Mucosa of rectum (tissue), 2 donors: Measurements from ENCODE around the gene PXN.
"Not testable (repeated sequence)": the region's sequence is repeated elsewhere in the genome, so short reads cannot be mapped to it uniquely, and the experiment has no call there.

Source experiments
- H3K27ac ChIP-seq, 2 donors: one replicate each; pipeline ENCODE4 v1.7.0; 2013; ENCODE audit warnings: inconsistent platforms in 2 of 2, low read depth in 2 of 2, low read length in 2 of 2
- H3K27me3 ChIP-seq, 2 donors: one replicate each; pipeline ENCODE4 v1.7.0; 2013; ENCODE audit warnings: low read length in 2 of 2; ENCODE audit not compliant: control insufficient read depth in 2 of 2, insufficient read depth in 2 of 2
- H3K36me3 ChIP-seq, 2 donors: one replicate each; pipeline ENCODE4 v1.7.0; 2013; ENCODE audit warnings: low read length in 2 of 2; ENCODE audit not compliant: control insufficient read depth in 2 of 2, insufficient read depth in 2 of 2
- H3K4me1 ChIP-seq, 2 donors: one replicate each; pipeline ENCODE4 v1.7.0; 2013; ENCODE audit warnings: low read length in 2 of 2, mild to moderate bottlenecking in 1 of 2; ENCODE audit not compliant: control insufficient read depth in 2 of 2, insufficient read depth in 2 of 2
- H3K4me3 ChIP-seq, 2 donors: one replicate each; pipeline ENCODE4 v1.7.0; 2013; ENCODE audit warnings: low read length in 2 of 2
- H3K9ac ChIP-seq, 2 donors: one replicate each; pipeline ENCODE4 v1.7.0; 2013; ENCODE audit warnings: low read length in 2 of 2, low read depth in 1 of 2, mild to moderate bottlenecking in 1 of 2
- H3K9me3 ChIP-seq, 2 donors: one replicate each; pipeline ENCODE4 v1.7.0; 2013; ENCODE audit warnings: low read length in 2 of 2; ENCODE audit not compliant: control insufficient read depth in 2 of 2
- donor health status: healthy.
- donor health status: Normal muscosa, but diverticular disease.

The PXN gene

GRCh38 chr12:120196363-120196762 lies 69.2 kb downstream of the PXN start:
- Histone ChIP-seq H3K27me3 (no peaks in the 10 kb centered on the region), H3K36me3 (peaks cover 25 to 31% of the 10 kb centered on the region in 2 donors), H3K4me1 (peaks cover 23 to 28% of the 10 kb centered on the region in 2 donors), H3K9ac (no peak overlapping the region), H3K27ac (no peak overlapping the region), H3K4me3 (no peak overlapping the region), H3K9me3 (no peaks in the 10 kb centered on the region)

- H3K27me3 ChIP-seq: no peaks in the 10 kb centered on the region
- H3K4me3 ChIP-seq: peak within 1 kb of the TSS; percentile 85 to 98
- peak within 1 kb of the TSS; percentile 86 to 90 for H3K27ac ChIP-seq
- peaks cover 30 to 46% of the 10 kb centered on the region in 2 donors for H3K36me3 ChIP-seq
- no peaks in the 10 kb centered on the region for H3K9me3 ChIP-seq
- H3K4me1 ChIP-seq: peaks cover 20 to 22% of the 10 kb centered on the region in 2 donors
- H3K9ac ChIP-seq: peak within 1 kb of the TSS; percentile 81 to 88
These were observed 70.8 kb downstream of the PXN start, which contains the start of gene GCN1 for GRCh38 chr12:120194534-120195395. GCN1 (minus strand) TSS chr12:120194715; CDS start chr12:120194697, 18 bp downstream.

DNA sequence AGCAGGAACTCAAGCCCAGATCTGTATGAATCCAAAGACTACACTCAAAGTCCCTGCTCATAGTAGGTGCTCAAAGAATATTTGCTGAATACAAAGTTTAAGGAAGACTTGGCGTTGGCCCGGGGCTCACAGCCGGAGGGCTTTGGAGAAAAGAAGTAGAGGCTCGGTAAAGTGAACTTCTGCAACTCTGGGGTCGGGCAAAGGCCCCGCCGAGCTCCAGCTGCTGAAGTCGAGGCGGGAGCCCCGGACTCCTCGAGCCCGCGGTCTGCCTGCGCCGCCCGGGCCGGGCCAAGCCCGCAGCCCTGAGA lies 71.3 kb downstream of the PXN start:
- peaks cover 14 to 17% of the 10 kb centered on the region in 2 donors for H3K4me1 ChIP-seq
- peak overlapping the region; percentile 86 to 90 for H3K27ac ChIP-seq
- H3K4me3 ChIP-seq: peak overlapping the region; percentile 85 to 98
- peaks cover 31 to 45% of the 10 kb centered on the region in 2 donors for H3K36me3 ChIP-seq
- peak overlapping the region; percentile 81 to 88 for H3K9ac ChIP-seq
- no peaks in the 10 kb centered on the region for H3K27me3 ChIP-seq
- no peaks in the 10 kb centered on the region for H3K9me3 ChIP-seq

DNA sequence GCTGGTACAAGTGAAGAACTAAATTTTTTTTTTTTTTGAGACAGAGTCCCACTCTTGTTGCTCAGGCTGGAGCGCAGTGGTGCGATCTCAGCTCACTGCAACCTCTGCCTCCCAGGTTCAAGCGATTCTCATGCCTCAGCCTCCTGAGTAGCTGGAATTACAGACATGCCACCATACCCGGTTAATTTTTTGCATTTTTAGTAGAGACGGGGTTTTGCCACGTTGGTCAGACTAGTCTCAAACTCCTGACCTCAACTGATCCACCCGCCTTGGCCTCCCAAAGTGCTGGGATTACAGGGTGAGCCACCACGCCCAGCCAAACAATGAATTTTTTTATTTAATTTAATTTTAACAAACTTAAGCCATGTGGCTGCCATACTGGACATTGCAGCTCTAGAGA lies 72.2 kb downstream of the PXN start:
- Histone ChIP-seq H3K4me3 (peak overlapping the region in 1 of 2 donors; percentile 85), H3K36me3 (peaks cover 26 to 38% of the 10 kb centered on the region in 2 donors), H3K4me1 (peaks cover 10 to 13% of the 10 kb centered on the region in 2 donors)
- not testable (repeated sequence) for H3K27ac ChIP-seq, H3K27me3 ChIP-seq, H3K9ac ChIP-seq, H3K9me3 ChIP-seq

GRCh38 chr12:120190985-120191480 lies 74.5 kb downstream of the PXN start:
- peaks cover 29 to 43% of the 10 kb centered on the region in 2 donors for H3K36me3 ChIP-seq
- no peak overlapping the region for H3K27ac ChIP-seq
- H3K9ac ChIP-seq: no peak overlapping the region
- H3K4me1 ChIP-seq: peaks cover 10 to 13% of the 10 kb centered on the region in 2 donors
- no peaks in the 10 kb centered on the region for H3K9me3 ChIP-seq
- no peak overlapping the region for H3K4me3 ChIP-seq
- H3K27me3 ChIP-seq: no peaks in the 10 kb centered on the region

DNA sequence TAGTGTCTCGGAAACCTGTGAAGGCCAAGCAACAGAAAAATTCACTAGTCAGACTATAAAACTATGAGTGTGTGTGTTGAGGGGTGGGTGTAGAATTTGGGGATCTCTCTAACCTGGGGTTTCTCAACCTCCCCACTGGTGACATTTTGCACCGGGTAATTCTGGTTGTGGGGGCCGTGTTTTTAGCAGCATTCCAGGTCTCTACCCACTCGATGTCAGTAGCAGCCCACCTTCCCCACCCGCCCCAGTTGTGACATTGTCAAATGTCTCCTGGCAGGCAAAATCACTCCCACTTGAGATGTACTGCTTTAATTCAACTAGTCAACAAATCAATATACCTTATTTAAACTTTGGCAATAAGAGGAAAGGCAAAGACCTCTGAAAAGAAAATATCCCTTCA lies 75.1 kb downstream of the PXN start:
- peaks cover 34 to 48% of the 10 kb centered on the region in 2 donors for H3K36me3 ChIP-seq

GRCh38 chr12:120186654-120187053 lies 78.9 kb downstream of the PXN start:
- H3K27ac ChIP-seq: no peak overlapping the region
- no peak overlapping the region for H3K9ac ChIP-seq
- no peaks in the 10 kb centered on the region for H3K9me3 ChIP-seq
- H3K27me3 ChIP-seq: no peaks in the 10 kb centered on the region
- peaks cover 66 to 81% of the 10 kb centered on the region in 2 donors for H3K36me3 ChIP-seq
- H3K4me1 ChIP-seq: no peaks in the 10 kb centered on the region
- H3K4me3 ChIP-seq: no peak overlapping the region

More for the DNA sequence above, 75.1 kb downstream of the PXN start:
- Histone ChIP-seq H3K27ac (no peak overlapping the region), H3K9ac (no peak overlapping the region), H3K4me3 (no peak overlapping the region), H3K27me3 (no peaks in the 10 kb centered on the region), H3K9me3 (no peaks in the 10 kb centered on the region), H3K4me1 (peaks cover 10 to 13% of the 10 kb centered on the region in 2 donors)

- peaks cover 66 to 72% of the 10 kb centered on the region in 2 donors for H3K36me3 ChIP-seq
- H3K27me3 ChIP-seq: no peaks in the 10 kb centered on the region
- H3K27ac ChIP-seq: no peak overlapping the region
- no peaks in the 10 kb centered on the region for H3K9me3 ChIP-seq
- no peak overlapping the region for H3K9ac ChIP-seq
- no peak overlapping the region for H3K4me3 ChIP-seq
- H3K4me1 ChIP-seq: no peaks in the 10 kb centered on the region
These were observed 82.3 kb downstream of the PXN start for GRCh38 chr12:120183211-120183631.

- Histone ChIP-seq H3K9me3 (no peaks in the 10 kb centered on the region), H3K36me3 (peaks cover 70 to 74% of the 10 kb centered on the region in 2 donors), H3K9ac (no peak overlapping the region), H3K27ac (no peak overlapping the region), H3K27me3 (no peaks in the 10 kb centered on the region), H3K4me3 (no peak overlapping the region), H3K4me1 (no peaks in the 10 kb centered on the region)
These were observed 83.4 kb downstream of the PXN start for GRCh38 chr12:120181991-120182631.

- no peaks in the 10 kb centered on the region for H3K9me3 ChIP-seq
- no peak overlapping the region for H3K4me3 ChIP-seq
- no peaks in the 10 kb centered on the region for H3K4me1 ChIP-seq
- no peak overlapping the region for H3K27ac ChIP-seq
- H3K36me3 ChIP-seq: peaks cover 66 to 74% of the 10 kb centered on the region in 2 donors
- H3K9ac ChIP-seq: no peak overlapping the region
- no peaks in the 10 kb centered on the region for H3K27me3 ChIP-seq
These were observed 84.6 kb downstream of the PXN start for GRCh38 chr12:120180975-120181374.
